Aorta (tissue), 5 donors: ENCODE data around the gene USP25. TPM values are rescaled to one million over a fixed set of nuclear protein-coding genes. Genes with fewer than 3 reads are reported as not detected.

Experiments
- ATAC-seq: fragments of 200-7000 bp; cut with Tn5 transposase; one replicate; pipeline ENCODE4 v1.9.1; 2022; ENCODE audit warnings: moderate library complexity; ENCODE audit not compliant: low FRiP score
- DNase-seq, 2 donors: peaks; one replicate each; pipeline ENCODE4 v3.0.0-alpha.2; 2020
- H3K27ac ChIP-seq, 2 donors: one replicate each; pipeline ENCODE4 v1.5.1; 2013; ENCODE audit warnings: low read length in 2 of 2, mild to moderate bottlenecking in 2 of 2, moderate library complexity in 2 of 2, control low read depth in 1 of 2, inconsistent platforms in 1 of 2, low read depth in 1 of 2
- H3K27me3 ChIP-seq, 2 donors: one replicate each; pipeline ENCODE4 v1.6.1; 2013; ENCODE audit warnings: control low read depth in 1 of 2, low read length in 1 of 2, mild to moderate bottlenecking in 1 of 2, moderate library complexity in 1 of 2; ENCODE audit not compliant: insufficient read depth in 2 of 2, control insufficient read depth in 1 of 2
- H3K36me3 ChIP-seq, 2 donors: one replicate each; pipeline ENCODE4 v1.6.1; 2013; ENCODE audit warnings: control low read depth in 1 of 2, low read length in 1 of 2, mild to moderate bottlenecking in 1 of 2; ENCODE audit not compliant: insufficient read depth in 2 of 2, control insufficient read depth in 1 of 2
- H3K4me1 ChIP-seq, 2 donors: one replicate each; pipeline ENCODE4 v1.6.1; 2013; ENCODE audit warnings: low read length in 2 of 2, control low read depth in 1 of 2, mild to moderate bottlenecking in 1 of 2, moderate library complexity in 1 of 2; ENCODE audit not compliant: insufficient read depth in 2 of 2, control insufficient read depth in 1 of 2
- H3K4me3 ChIP-seq, 2 donors: one replicate each; pipeline ENCODE4 v1.5.1; 2013; ENCODE audit warnings: low read length in 2 of 2, control low read depth in 1 of 2, mild to moderate bottlenecking in 1 of 2
- H3K9me3 ChIP-seq: one replicate; pipeline ENCODE4 v1.6.1; 2013; ENCODE audit warnings: mild to moderate bottlenecking, low read length; ENCODE audit not compliant: control insufficient read depth
- WGBS, 2 donors: extraction: QIAGEN DNeasy Blood & Tissue Kit; methylation state at CpG; one replicate each; pipeline ENCODE4 v1.1.7; 2013; 5-methylcytosine and 5-hydroxymethylcytosine counted together
- intact Hi-C, 2 donors: fragments of 100-400 bp; cut with DNase I; formaldehyde crosslinking; loops; one replicate each; pipeline versions ENCODE4 v1.14.2 to v1.15.0; 2022
- polyA plus RNA-seq, 2 donors: library from polyadenylated mRNA; stranded (reverse); fragments of 200-250 nt; gene quantifications; one replicate each; pipeline ENCODE4 v1.2.3, GENCODE V29; 2013
- total RNA-seq, 2 donors: library from RNA; stranded (reverse); fragmentation: NEBNext Ultra II Directional; extraction: Animal tissue kit (Norgen Biotek cat#: 25700); gene quantifications; one replicate each; pipeline ENCODE4 v1.2.1, GENCODE V29; 2021
- donor health status: healthy with polysubstance abuse.
- donor health status: Bipolar disorder and iron deficiency.
- donor health status: DM: no; HTN: no; CAD: no.
- donor health status: DM: no; HTN: no; CAD: no.
- donor health status: DM: yes; HTN: yes; CAD: no.

The USP25 gene
- total and polyA plus RNA-seq, 4 donors = 9.3 to 54.2 (median 25.5) TPM

- no peak for ATAC-seq
- intact Hi-C loops = no loop called here
- H3K4me1 ChIP-seq = peaks cover 0 to 4% of the 10 kb centered on the region in 2 donors
Observed at GRCh38 chr21:15775981-15776380, 46.2 kb downstream of the USP25 start.

GRCh38 chr21:15776818-15777217 is 47.0 kb downstream of the USP25 start:
- Histone ChIP-seq H3K36me3 (peaks cover 0 to 2% of the 10 kb centered on the region in 2 donors), H3K9me3 (no peaks in the 10 kb centered on the region), H3K27me3 (no peaks in the 10 kb centered on the region), H3K27ac (no peak overlapping the region), H3K4me1 (peaks cover 0 to 2% of the 10 kb centered on the region in 2 donors), H3K4me3 (no peak overlapping the region)
- ATAC-seq = no peak
- DNase-seq = no peak
- intact Hi-C loops = no loop called here
- 84 to 89% methylated on average over 2 of the region's 2 CpGs for WGBS, 2 donors

More at GRCh38 chr21:15775981-15776380, 46.2 kb downstream of the USP25 start:
- H3K27me3 ChIP-seq = no peaks in the 10 kb centered on the region
- H3K4me3 ChIP-seq = no peak overlapping the region
- no peak overlapping the region for H3K27ac ChIP-seq
- no peaks in the 10 kb centered on the region for H3K36me3 ChIP-seq
- H3K9me3 ChIP-seq = no peaks in the 10 kb centered on the region
- DNase-seq = no peak

GRCh38 chr21:15781986-15782385 is 52.2 kb downstream of the USP25 start:
- H3K27me3 ChIP-seq = no peaks in the 10 kb centered on the region
- H3K9me3 ChIP-seq = peaks cover 2% of the 10 kb centered on the region
- H3K27ac ChIP-seq = no peak overlapping the region
- no peaks in the 10 kb centered on the region for H3K4me1 ChIP-seq
- no peak overlapping the region for H3K4me3 ChIP-seq
- ATAC-seq = no peak
- intact Hi-C loops = no loop called here
- WGBS, 2 donors = 98 to 100% methylated on average over 3 of the region's 3 CpGs
- DNase-seq = no peak
- H3K36me3 ChIP-seq = peaks cover 0 to 10% of the 10 kb centered on the region in 2 donors

GRCh38 chr21:15788847-15789523 is 59.2 kb downstream of the USP25 start:
- 60 to 67% methylated on average over 4 of the region's 4 CpGs for WGBS, 2 donors
- no peak overlapping the region for H3K4me3 ChIP-seq
- H3K36me3 ChIP-seq = no peaks in the 10 kb centered on the region
- no peak for ATAC-seq
- no peaks in the 10 kb centered on the region for H3K4me1 ChIP-seq
- no peak overlapping the region for H3K27ac ChIP-seq
- H3K27me3 ChIP-seq = no peaks in the 10 kb centered on the region
- no peak for DNase-seq
- intact Hi-C loops = no loop called here
- no peaks in the 10 kb centered on the region for H3K9me3 ChIP-seq

- Histone ChIP-seq H3K27me3 (no peaks in the 10 kb centered on the region), H3K27ac (no peak overlapping the region), H3K36me3 (no peaks in the 10 kb centered on the region), H3K4me3 (no peak overlapping the region), H3K4me1 (peaks cover 0 to 2% of the 10 kb centered on the region in 2 donors), H3K9me3 (no peaks in the 10 kb centered on the region)
- intact Hi-C loops = no loop called here
- ATAC-seq (no peak), DNase-seq (no peak)
Observed at GRCh38 chr21:15793109-15793508, 63.3 kb downstream of the USP25 start.

GRCh38 chr21:15793550-15794235 is 63.9 kb downstream of the USP25 start:
- H3K4me1 ChIP-seq = peaks cover 0 to 2% of the 10 kb centered on the region in 2 donors
- WGBS, 2 donors = 44 to 51% methylated on average over 1 of the region's 1 CpG
- intact Hi-C loops = no loop called here
- H3K36me3 ChIP-seq = no peaks in the 10 kb centered on the region
- H3K27me3 ChIP-seq = no peaks in the 10 kb centered on the region
- no peaks in the 10 kb centered on the region for H3K9me3 ChIP-seq
- H3K27ac ChIP-seq = no peak overlapping the region
- H3K4me3 ChIP-seq = no peak overlapping the region
- ATAC-seq = no peak
- DNase-seq = no peak

- H3K27me3 ChIP-seq = no peaks in the 10 kb centered on the region
- DNase-seq (no peak), ATAC-seq (no peak)
- no peaks in the 10 kb centered on the region for H3K36me3 ChIP-seq
- H3K27ac ChIP-seq = no peak overlapping the region
- 89 to 96% methylated on average over 2 of the region's 2 CpGs for WGBS, 2 donors
- H3K4me3 ChIP-seq = no peak overlapping the region
- intact Hi-C loops = no loop called here
- no peaks in the 10 kb centered on the region for H3K9me3 ChIP-seq
- H3K4me1 ChIP-seq = peaks cover 0 to 2% of the 10 kb centered on the region in 2 donors
Observed at GRCh38 chr21:15794277-15794912, 64.6 kb downstream of the USP25 start.

- intact Hi-C loops = no loop called here
- ATAC-seq (no peak), DNase-seq (no peak)
Observed at GRCh38 chr21:15795533-15795932, 65.8 kb downstream of the USP25 start.

More at GRCh38 chr21:15795533-15795932, 65.8 kb downstream of the USP25 start:
- 94% methylated on average over 4 of the region's 4 CpGs for WGBS, 2 donors
- peaks cover 0 to 2% of the 10 kb centered on the region in 2 donors for H3K4me1 ChIP-seq
- H3K27me3 ChIP-seq = no peaks in the 10 kb centered on the region
- H3K27ac ChIP-seq = no peak overlapping the region
- H3K36me3 ChIP-seq = no peaks in the 10 kb centered on the region
- no peak overlapping the region for H3K4me3 ChIP-seq
- H3K9me3 ChIP-seq = no peaks in the 10 kb centered on the region
